Suppressor macrophage (primary cell): Measurements from ENCODE around the gene DAPK3.
"Not testable (repeated sequence)": the region's sequence is repeated elsewhere in the genome, so short reads cannot be mapped to it uniquely, and the experiment has no call there.

ENCODE experiments used
- DNase-seq, 4 experiments: peaks; one replicate each; pipeline ENCODE4 v3.0.0-alpha.2; 2020 to 2022

The DAPK3 gene

DNA sequence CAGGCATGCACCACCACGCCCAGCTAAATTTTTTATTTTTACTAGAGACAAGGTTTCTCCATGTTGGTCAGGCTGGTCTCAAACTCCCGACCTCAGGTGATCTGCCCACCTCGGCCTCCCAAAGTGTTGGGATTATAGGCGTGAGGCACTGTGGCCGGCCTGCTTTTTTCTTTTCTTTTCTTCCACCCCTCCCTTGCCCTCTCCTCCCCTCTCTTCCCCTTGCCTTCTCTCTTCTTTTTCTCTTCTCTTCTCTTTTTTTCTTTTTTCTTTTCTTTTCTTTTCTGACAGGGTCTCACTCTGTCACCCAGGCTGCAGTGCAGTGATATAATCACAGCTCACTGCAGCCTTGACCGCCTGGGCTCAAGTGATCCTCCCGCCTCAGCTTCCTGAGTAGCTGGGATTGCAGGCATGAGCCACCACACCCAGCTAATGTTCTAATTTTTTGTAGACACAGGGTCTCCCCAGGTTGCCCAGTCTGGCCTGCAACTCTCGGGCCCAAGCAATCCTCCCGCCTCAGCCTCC is 18.1 kb downstream of the DAPK3 start:
- DNase-seq = not testable (repeated sequence)

DNA sequence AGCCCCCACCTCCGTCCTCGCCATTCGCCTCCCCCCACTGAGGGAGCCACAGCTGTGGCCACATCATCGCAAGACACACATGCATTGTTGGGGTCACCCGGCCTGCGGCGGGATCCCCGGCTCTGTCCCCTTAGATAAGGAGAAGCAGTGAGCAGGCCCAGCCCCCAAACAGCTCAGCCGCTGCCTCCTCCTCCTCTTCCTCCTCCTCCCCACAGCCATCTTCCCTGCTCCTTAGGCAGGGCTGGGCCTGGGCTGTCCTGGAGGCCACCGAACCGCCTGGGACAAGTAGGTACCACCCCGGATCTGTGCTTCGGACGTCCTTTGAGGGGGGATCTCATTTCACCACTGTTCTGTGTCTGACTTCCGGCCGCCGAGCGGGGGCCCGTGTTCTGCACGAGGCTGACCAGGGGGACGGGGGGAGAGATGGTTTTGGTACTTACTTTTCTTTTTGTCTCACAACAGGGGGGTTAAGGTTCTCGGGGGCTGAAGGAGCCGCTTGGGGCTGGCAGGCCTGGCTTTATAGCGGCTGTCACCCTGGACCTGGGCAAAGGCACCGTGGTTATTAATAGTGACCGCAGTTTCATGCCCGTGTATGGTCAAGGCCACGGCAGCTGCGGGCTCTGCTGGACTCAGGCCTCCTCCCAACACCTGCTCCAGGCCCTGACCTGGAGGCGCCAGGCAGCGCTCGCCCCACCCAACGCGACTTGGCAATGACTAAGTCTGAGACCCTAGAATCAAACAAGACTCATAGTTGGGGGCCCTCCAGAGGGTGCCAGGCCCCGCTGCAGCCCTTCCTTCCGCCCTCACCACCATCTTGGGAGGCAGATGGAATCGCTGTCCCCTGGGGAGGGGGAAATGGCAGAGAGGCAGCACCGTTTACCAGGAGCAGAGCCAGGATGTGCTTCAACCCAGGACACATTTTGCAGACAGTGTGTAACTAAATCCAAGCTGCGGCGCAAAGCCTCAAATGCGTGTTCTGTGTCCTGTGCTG is 19.7 kb downstream of the DAPK3 start:
- DNase-seq = peak in 2 of 4 experiments; percentile 22 to 46

DNA sequence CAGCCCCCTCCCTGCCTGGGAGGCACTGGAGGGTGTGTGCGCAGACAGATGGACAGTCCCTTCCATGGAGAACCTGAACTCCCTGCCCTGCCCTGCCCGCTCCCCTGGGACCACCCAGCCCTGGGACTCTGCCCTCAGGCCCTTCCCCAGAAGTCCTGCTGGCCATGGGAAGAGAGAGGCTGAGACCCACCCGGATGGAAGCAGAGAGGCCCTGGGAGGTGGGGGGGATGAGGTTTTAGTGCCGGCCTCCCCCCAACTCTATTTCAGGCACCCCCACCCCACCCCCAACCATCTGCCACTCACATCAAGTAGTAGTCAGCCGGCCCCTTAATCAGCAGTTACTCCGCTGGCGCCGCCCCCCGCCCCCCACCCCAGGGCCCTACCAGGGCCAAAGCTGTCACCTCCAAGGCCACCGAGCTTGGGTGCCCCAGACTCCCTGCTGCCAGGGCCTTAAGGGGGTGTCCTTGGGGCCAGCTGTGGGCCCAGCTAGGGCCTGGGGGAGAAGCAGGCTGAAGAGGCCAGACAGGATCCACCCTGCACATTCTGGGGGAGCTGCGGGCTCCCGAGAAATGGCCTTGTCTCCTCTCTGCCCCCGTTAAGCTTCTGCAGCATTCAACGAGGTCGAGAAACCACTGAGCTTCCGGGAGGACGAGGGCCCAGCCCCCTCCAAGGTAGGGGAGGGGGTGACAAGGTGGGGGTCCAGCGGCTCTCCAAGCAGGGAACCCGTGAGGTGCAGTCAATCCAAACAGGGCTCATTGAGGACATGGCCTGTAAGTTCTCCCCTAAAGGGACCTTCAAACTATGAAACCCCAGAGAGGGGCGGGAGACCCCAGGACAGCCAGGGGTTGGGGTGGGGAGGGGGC is 20.7 kb downstream of the DAPK3 start:
- no peak for DNase-seq

DNA sequence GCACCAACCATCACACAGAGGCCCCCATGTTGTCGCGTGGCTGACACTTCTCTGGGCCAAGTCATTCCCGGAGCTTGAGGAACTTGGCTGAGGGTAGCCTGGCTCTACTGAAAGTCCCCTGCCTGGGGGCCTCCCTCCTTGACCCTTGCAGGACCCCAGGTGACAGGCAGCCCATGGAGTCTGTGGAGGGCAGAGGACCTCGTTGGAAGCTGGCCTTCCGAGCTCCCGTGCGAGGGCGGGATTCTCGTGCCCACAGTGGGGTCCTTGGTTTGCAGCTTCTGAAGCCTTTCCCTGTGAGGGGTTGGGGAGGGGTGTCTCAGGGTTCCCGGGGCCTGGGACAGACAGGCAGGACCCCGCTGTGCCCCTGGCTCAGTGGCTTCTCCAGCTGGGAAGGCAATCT is 21.6 kb downstream of the DAPK3 start:
- no peak for DNase-seq

DNA sequence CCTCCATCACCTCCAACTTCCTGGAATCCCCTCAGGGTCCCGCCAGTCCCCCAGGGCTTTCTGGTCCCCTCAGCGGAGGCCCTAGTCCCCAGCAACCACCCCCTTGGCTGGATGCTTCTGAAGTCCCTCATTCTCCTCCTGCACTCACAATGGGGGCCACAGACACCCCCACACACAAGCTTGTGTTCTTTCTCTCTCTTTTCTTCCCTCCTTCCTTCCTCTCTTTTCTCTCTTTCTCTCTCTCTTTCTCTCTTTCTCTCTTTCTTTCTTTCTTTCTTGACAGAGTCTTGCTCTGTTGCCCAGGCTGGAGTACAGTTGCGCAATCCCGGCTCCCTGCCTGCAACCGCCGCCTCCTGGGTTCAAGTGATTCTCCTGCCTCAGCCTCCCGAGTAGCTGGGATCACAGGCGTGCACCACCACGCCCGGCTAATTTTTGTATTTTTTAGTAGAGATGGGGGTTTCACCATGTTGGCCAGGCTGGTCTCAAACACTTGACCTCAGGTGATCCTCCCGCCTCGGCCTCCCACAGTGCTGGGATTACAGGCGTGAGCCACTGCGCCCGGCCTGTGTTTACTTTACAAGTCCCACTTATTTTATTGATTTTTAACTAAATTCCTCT is 23.5 kb downstream of the DAPK3 start:
- not testable (repeated sequence) for DNase-seq

DNA sequence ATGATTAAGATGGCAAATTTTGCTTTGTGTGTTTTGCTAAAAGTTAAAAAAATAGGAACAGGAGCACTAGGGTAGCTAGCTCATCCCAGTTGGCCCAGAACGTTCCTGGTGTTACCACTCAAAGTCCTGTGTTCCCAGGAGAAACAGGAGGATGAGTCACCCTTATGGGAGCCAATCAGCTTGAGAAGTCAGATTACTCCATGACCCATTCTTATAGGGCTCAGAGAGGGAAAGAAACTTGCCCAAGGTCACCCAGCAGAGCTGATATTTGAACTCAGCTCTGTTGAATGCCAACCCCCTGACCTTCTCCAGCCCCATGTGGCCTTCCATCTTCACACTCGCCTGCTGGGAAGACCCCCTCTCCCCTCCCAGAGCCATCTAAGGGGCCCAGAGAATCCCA is 25.1 kb downstream of the DAPK3 start:
- no peak for DNase-seq

DNA sequence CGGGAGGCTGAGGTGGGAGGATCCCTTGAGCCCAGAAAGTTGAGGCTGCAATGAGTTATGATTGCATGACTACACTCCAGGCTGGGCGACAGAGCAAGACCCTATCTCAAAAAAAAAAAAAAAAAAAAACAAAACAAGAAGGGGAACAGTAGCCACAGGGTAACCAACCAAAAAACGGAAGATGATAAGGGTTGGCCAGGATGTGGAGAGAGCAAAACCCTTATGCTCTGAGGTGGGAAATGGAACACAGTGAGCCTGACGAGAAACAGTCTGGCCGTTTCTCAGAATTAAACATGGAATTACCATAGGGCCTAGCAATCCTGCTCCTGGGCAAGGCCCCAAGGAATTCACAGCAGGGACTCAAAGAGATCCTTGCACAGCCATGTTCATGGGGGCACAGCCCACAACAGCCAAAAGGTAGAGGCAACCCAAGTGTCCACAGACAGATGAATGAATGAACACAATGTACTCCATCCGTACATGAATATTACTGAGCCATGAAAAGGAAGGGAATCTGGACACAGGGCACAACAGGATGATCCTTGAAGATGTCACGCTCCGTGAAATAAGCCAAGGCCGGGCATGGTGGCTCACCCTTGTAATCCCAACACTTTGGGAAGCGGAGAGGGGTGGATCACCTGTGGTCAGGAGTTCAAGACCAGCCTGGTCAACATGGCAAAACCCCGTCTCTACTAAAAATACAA is 26.7 kb downstream of the DAPK3 start:
- DNase-seq = peak in 2 of 4 experiments; percentile 14 to 24

DNA sequence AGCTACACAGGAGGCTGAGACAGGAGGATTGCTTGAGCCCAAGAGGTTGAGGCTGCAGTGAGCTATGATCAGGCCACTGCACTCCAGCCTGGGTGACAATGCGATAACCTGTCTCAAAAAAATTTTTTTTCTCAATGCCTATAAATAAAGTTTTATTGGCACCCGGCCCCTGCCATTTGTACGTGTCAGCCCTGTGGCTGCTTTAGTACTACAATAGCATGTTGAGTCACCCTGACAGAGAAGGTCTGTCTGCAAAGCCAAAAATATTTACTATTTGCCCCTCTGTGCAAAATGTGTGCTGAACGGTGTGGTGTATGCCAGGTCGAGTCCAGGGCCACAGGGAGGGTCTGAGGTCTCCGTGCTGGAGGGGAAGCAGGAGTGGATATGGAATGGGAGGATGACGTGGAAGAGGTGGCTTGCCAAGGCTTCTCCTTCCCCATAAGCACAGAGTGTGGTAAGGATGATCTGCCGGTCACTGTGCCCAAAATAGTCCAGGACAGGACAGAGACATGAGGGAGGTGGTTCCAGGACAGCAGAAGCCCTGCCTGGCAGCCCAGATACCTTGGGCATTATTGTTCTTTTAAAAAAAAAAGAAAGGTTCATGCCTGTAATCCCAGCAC is 28.0 kb downstream of the DAPK3 start:
- peak in 2 of 4 experiments; percentile 6 to 22 for DNase-seq

DNA sequence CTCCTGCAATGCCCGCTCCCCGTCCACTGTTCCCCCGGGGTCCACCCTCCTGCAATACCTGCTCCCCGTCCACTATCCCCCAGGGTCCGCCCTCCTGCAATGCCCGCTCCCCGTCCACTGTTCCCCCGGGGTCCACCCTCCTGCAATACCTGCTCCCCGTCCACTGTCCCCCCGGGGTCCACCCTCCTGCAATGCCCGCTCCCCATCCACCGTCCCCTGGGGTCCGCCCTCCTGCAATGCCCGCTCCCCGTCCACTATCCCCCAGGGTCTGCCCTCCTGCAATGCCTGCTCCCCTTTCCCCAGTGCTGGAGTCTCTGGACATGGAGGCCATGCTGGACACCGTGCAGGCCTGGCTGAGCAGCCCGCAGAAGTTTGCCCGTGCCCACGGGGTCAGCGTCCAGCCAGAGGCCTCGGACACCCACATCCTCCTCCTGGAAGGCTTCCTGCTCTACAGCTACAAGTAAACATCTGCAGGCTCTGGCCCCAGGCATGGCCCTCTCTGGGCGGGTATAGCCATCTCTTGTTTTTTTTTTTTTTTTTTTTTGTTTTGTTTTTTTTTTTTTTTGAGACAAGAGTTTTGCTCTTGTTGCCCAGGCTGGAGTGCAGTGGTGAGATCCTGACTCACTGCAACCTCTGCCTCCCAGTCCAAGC is 32.5 kb downstream of the DAPK3 start:
- not testable (repeated sequence) for DNase-seq

DNA sequence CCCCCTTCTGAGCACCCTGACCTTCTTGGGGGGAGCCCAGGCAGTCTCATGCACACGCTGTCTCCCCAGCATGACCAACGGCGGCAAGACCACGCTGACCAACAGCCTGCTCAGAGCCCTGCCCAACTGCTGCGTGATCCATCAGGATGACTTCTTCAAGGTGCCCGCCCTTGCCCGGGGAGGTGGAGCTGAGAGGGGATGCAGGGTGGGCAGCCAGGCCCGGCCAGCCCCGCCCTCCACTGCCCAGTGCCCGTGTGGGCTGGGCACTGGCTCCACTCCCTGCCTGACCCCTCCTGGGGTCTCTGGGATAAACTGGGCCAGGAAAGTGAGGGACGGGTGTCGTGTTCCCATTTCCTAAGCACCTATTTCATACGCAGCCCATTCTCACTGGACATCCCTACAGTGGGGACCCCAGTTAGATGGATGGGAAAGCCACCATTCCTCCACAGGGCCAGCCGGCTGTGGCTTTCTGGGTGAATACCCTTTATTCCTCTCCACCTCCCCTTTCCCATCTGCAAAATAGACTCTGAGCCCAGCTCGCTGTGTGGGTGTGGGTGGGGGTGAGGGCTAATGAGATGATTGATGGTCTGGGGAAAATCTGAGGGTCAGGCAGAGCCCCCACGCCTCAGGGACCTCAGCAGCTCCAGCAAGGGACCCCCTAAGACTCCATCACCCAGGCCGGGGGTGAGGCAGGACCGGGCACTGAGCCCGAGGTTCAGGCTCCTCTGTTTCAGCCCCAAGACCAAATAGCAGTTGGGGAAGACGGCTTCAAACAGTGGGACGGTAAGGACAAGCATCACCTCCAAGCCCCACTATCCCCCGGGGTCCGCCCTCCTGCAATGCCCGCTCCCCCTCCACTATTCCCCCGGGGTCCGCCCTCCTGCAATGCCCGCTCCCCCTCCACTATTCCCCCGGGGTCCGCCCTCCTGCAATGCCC is 34.1 kb downstream of the DAPK3 start:
- no peak for DNase-seq

DNA sequence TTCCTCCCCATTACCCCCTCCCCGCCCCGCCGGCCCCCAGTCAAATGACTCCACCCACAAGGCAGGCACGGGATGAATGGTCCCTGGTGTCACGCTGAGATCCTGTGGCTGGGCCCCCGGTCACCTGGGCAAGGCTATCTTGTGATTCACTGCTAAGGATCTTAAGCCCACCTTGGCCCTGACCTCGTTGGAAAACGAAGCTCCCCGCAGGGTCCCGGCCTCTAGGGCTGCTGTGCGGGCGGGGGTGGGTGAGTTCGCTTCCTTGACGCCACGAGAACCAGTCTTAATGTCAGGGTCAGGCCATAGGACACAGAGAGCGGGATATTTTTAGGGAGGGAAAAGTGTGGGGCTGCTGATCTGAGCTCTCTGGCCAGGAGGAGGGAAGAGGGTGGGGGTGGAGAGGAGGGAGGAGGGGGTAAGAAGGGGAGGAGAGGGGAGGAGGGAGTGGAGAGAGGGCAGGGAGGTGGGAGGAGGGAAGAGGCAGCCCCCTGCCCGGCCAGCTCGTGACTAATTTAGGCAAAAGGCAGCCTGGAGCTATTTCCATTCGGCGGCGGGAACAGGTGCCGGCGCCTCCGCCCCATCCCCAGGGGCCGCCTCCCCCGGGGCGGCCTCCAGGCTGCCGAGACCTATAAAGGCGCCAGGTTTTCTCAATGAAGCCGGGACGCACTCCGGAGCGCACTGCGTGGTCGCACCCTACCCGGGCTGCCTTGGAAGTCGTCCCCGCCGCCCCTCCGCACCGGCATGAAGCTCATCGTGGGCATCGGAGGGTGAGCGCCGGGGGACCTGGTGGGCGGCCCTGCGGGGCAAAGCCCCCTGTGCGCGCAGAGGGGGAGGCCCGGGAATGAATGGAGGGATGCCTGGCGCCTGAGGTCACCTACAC is 37.7 kb downstream of the DAPK3 start, which contains the start of gene NMRK2:
Gene NMRK2 (plus strand): TSS at position 139 of the 880 bp plus-strand sequence. CDS start 603 bp downstream, at position 742.
- DNase-seq = peak; percentile 38 to 59 (median 54)

DNA sequence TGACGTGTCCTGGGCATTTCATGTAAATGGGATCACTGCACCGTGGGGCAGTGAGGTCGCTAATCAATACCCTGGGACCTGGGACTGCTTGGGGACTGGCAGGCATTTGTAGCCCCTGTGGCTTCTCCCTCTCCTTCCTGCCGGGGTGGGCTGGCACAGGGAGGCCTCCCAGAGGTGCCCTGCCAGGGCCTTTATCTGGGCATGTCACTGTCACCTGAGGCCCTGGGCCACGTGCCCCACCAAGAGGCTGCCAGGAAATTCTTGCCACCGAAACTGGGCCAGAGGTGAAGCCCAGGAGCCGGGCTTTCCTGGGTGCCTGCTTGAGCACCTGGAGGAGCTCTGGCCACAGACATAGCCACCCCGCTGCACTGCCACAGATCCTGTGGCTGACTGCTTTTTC is 39.9 kb downstream of the DAPK3 start:
- no peak for DNase-seq

DNA sequence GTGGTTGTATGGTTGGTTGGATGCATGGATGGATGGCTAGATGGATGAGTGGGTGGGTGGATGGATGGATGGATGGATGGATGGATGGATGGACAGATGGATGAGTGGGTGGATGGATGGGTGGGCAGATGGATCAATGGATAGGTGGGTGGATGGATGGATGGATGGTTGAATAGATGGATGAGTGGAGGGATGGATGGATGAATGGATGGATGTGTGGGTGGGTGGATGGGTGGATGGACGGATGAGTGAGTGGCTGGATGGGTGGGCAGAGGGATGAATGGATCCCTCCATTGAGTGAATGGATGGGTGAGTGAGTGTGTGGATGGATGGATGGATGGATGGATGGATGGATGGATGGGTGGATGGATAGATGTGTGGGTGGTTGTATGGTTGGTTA is 47.0 kb downstream of the DAPK3 start:
- DNase-seq = no peak

DNA sequence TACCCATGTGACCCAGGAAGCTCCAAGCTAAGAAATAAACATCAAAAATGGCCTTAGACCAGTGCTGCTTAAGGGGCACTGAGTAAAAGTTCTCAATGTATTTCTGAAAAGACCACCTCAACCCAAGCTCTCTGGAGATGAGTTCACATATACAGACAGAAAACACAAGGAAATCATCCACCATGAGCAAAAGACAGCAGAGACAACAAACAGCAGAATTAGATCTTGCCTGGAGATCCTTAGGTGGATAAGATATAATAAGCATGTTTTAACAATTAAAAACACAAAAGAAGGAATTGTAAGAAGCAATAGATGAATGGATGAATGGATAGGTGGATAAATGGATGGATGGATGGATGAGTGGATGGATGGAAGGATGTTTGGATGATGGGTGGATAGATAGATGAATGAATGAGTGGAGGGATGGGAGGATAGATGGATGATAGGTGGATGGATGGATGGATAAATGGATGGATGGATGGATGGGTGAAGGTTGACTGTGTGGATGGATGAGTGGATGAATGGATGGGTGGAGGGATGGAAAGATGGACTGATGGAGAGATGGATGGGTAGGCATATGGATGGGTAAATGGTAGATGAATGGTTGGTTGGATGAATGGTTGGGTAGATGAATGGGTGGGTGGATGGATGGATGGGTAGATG is 47.7 kb downstream of the DAPK3 start:
- DNase-seq = no peak

DNA sequence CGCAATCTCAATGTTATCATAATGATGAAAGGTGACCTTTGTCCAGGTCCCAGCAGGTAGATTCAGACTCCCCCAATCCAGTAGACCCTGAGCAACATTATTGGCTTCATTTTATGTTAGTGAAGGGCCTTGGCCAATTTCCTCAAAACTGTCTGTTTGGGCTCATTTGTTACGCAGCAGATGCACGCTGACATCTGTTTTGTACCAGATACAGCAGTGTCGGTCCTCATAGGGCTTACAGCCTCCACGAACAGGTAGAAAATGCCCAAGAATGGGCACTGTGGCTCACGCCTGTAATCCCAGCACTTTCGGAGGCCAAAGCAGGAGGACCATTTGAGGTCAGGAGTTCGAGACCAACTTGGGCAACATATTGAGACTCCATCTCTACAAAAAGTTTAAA is 51.1 kb downstream of the DAPK3 start:
- no peak for DNase-seq

DNA sequence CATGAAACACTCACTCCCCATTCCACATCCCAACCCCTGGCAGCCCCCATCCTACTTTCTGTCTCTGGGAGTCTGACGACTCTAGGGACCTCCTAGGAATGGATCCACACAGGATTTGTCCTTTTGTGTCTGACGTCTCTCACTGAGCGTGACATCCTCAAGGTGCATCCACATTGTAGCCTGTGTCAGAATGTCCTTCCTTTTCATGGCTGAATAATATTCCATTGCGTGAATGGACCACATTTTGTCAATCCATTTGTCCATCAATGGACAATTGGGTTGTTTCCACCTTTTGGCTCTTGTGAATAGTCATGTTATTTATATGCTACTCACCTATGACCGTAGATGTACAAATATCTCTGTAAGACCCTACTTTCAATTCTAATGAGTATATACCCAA is 54.9 kb downstream of the DAPK3 start:
- DNase-seq = no peak

DNA sequence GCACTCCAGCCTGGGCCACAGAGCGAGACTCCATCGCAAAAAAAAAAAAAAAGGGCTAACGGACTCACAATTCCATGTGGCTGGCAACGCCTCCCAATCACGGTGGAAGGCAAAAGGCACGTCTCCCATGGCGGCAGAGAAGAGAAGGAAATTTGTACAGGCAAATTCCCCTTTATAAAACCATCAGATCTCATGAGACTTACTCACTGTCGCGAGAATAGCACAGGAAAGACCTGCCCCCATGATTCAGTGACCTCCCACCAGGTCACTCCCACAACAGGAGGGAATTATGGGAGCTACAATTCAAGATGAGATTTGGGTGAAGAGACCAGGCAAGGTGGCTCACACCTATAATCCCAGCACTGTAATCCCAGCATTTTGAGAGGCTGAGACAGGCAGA is 56.7 kb downstream of the DAPK3 start:
- no peak for DNase-seq

DNA sequence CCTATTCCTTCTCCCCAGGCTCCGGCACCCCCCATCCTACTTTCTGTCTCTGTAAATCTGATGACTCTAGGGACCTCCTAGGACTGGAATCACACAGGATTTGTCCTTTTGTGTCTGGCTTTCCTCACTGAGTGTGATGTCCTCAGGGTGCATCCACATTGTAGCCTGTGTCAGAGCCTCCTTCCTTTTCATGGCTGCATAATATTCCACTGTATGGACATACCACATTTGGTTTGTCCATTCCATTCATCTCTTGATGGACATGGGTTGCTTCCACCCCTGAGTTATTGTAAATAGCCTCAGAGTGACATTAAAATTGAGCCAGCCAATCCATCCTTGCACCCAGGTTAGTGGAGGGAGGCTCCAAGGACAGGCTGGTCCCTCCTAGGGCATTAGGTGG is 60.8 kb downstream of the DAPK3 start:
- DNase-seq = no peak
